MM.1S (cell line): ENCODE measurements around the gene AMZ2.
"Not testable (repeated sequence)": the region's sequence is repeated elsewhere in the genome, so short reads cannot be mapped to it uniquely, and the experiment has no call there.

Experiments used
- DNase-seq: peaks from one replicate; pipeline ENCODE4 v3.0.0-alpha.2; 2015
- H2AFZ ChIP-seq: fragments of 300-600 bp; sonication (generic); 2 replicates; pipeline ENCODE4 v1.6.0; 2016; ENCODE audit warnings: antibody characterized with exemption, low read length
- H3F3A ChIP-seq: fragments of 300-600 bp; sonication (generic); 2 replicates; pipeline ENCODE4 v1.6.1; 2016; ENCODE audit warnings: mild to moderate bottlenecking, antibody characterized with exemption, low read length, moderate library complexity, mixed read lengths; ENCODE audit not compliant: insufficient read depth
- H3K27ac ChIP-seq: fragments of 300-600 bp; sonication (generic); 2 replicates; pipeline ENCODE4 v1.5.1; 2016; ENCODE audit warnings: mild to moderate bottlenecking, low read length
- H3K27me3 ChIP-seq: fragments of 300-600 bp; sonication (generic); replicated peaks from 2 replicates; pipeline ENCODE4 v1.6.0; 2016; ENCODE audit warnings: low read length; ENCODE audit not compliant: insufficient read depth
- H3K36me3 ChIP-seq: fragments of 300-600 bp; sonication (generic); replicated peaks from 2 replicates; pipeline ENCODE4 v1.6.1; 2016; ENCODE audit warnings: mild to moderate bottlenecking, low read length, mixed read lengths; ENCODE audit not compliant: insufficient read depth
- H3K4me1 ChIP-seq: fragments of 300-600 bp; sonication (generic); 2 replicates; pipeline ENCODE4 v1.6.1; 2016; ENCODE audit warnings: low read length, mixed read lengths
- H3K4me2 ChIP-seq: fragments of 300-600 bp; sonication (generic); 2 replicates; pipeline ENCODE4 v1.6.0; 2016; ENCODE audit warnings: low read depth, low read length
- H3K4me3 ChIP-seq: fragments of 300-600 bp; sonication (generic); 2 replicates; pipeline ENCODE4 v1.5.1; 2016; ENCODE audit warnings: low read length, mixed read lengths
- H3K79me2 ChIP-seq: fragments of 300-600 bp; sonication (generic); 2 replicates; pipeline ENCODE4 v1.6.1; 2016; ENCODE audit warnings: mixed run types, low read length, mixed read lengths
- H3K9ac ChIP-seq: fragments of 300-600 bp; sonication (generic); 2 replicates; pipeline ENCODE4 v1.6.1; 2016; ENCODE audit warnings: low read length, mixed read lengths
- H3K9me2 ChIP-seq: fragments of 300-600 bp; sonication (generic); replicated peaks from 2 replicates; pipeline ENCODE4 v1.6.1; 2016; ENCODE audit warnings: mild to moderate bottlenecking, low read length, mixed read lengths; ENCODE audit not compliant: insufficient read depth
- H3K9me3 ChIP-seq: fragments of 300-600 bp; sonication (generic); replicated peaks from 2 replicates; pipeline ENCODE4 v1.6.1; 2016; ENCODE audit warnings: mild to moderate bottlenecking, low read length, mixed read lengths; ENCODE audit not compliant: insufficient read depth
- H4K20me1 ChIP-seq: fragments of 300-600 bp; sonication (generic); 2 replicates; pipeline ENCODE4 v1.6.1; 2016; ENCODE audit warnings: mild to moderate bottlenecking, low read length, moderate library complexity, mixed read lengths; ENCODE audit not compliant: insufficient read depth
- CTCF ChIP-seq: fragments of 300-600 bp; sonication (generic); IDR thresholded peaks from 2 replicates; pipeline ENCODE4 v1.5.1; 2016; ENCODE audit warnings: antibody characterized with exemption, low read length, mixed read lengths
- EZH2 ChIP-seq: fragments of 300-600 bp; sonication (generic); optimal IDR thresholded peaks from 2 replicates; pipeline ENCODE3; 2017; ENCODE audit warnings: low read depth, mild to moderate bottlenecking, antibody characterized with exemption, low read length, mixed read lengths
- EZH2phosphoT487 ChIP-seq: fragments of 300-600 bp; sonication (generic); IDR thresholded peaks from 2 replicates; pipeline ENCODE4 v1.6.1; 2018; ENCODE audit warnings: antibody characterized with exemption, low read length

AMZ2 gene

GRCh38 chr17:68234726-68235335, 13.0 kb upstream of the AMZ2 start:
- not testable (repeated sequence) for H3K9me3 ChIP-seq, H2AFZ ChIP-seq, H4K20me1 ChIP-seq, H3K27me3 ChIP-seq, H3K9me2 ChIP-seq, H3K4me3 ChIP-seq, H3K36me3 ChIP-seq, H3K79me2 ChIP-seq
- Histone ChIP-seq H3K27ac (peak overlapping the region; percentile 99), H3K9ac (peak overlapping the region; percentile 77), H3K4me1 (peaks cover 35% of the 10 kb centered on the region), H3F3A (peaks cover 45% of the 10 kb centered on the region), H3K4me2 (peak overlapping the region; percentile 71; the same call in 1 of the 2 replicates)
- DNase-seq = peak; percentile 94

GRCh38 chr17:68235336-68235791, 12.5 kb upstream of the AMZ2 start:
- H3K27ac ChIP-seq = peak overlapping the region; percentile 99

DNA sequence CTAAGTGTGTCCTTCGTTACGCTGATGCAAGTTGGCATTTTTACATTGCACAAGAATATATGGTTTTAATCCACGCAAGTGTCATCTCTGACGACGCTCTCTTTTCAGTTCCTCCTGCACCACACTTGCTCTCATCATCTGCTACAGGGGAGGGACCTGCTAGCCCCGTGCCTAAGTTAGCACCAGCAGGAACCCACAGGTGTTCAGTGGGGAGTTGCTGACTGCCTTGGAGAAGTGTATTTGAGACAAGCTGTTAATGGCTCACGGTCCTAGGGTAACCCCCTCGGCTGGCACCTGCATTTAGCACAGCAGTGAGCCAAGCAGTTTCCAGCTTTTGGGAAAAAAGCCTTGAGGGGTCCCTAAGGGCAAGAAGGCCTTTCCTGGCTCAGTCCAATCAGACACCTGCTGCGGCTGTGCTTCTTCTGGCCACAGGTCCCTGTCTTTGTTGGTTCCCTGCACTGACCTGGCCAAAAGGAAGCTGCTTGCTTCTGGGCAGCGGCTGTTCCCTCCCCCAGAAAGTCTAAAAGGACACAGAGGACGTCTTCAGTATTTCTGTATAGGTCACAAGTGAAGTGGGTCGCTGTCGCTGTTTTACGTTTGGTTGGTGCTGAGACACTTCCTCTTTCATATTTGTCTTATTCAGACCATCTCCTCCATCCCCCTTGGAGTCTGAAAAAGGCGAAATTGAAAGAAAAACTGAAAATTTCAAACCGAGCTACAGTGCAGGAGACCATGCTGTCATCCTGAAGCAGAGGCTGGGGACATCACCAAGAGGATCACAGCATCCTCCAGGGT, 10.3 kb upstream of the AMZ2 start:
- not testable (repeated sequence) for H4K20me1 ChIP-seq, H3K27me3 ChIP-seq, H3K79me2 ChIP-seq, H2AFZ ChIP-seq, H3K9me3 ChIP-seq, H3K9me2 ChIP-seq, H3K36me3 ChIP-seq
- H3K4me1 ChIP-seq = peaks cover 41% of the 10 kb centered on the region
- H3F3A ChIP-seq = peaks cover 45% of the 10 kb centered on the region
- peak overlapping the region; percentile 98 for H3K9ac ChIP-seq
- H3K4me3 ChIP-seq = peak overlapping the region; percentile 67
- H3K27ac ChIP-seq = peak overlapping the region; percentile 100
- DNase-seq = peak; percentile 91
- peak overlapping the region; percentile 94 for H3K4me2 ChIP-seq

More at GRCh38 chr17:68235336-68235791, 12.5 kb upstream of the AMZ2 start:
- not testable (repeated sequence) for H4K20me1 ChIP-seq, H3K36me3 ChIP-seq, H3K79me2 ChIP-seq, DNase-seq, H2AFZ ChIP-seq, H3K9me3 ChIP-seq, H3K27me3 ChIP-seq, H3K9me2 ChIP-seq
- peak overlapping the region; percentile 71 for H3K4me2 ChIP-seq
- 0 out of 2 replicates have a peak overlapping the region, but pooled peaks have one; percentile 10 for H3K4me3 ChIP-seq
- peaks cover 45% of the 10 kb centered on the region for H3F3A ChIP-seq
- peak overlapping the region; percentile 77 for H3K9ac ChIP-seq
- H3K4me1 ChIP-seq = peaks cover 40% of the 10 kb centered on the region

- H3K27ac ChIP-seq = peak overlapping the region; percentile 100
- TF ChIP-seq CTCF = no peak
- no peak for TF ChIP-seq EZH2phosphoT487
- no peak for TF ChIP-seq EZH2
- peak overlapping the region; percentile 94 for H3K4me2 ChIP-seq
These were observed 9.5 kb upstream of the AMZ2 start for GRCh38 chr17:68238164-68238870.

More at GRCh38 chr17:68238164-68238870, 9.5 kb upstream of the AMZ2 start:
- Histone ChIP-seq H4K20me1 (no peaks in the 10 kb centered on the region), H3K4me3 (peak overlapping the region; percentile 67), H3K27me3 (no peaks in the 10 kb centered on the region), H3K4me1 (peaks cover 41% of the 10 kb centered on the region), H2AFZ (peak overlapping the region; percentile 54; the same call in 1 of the 2 replicates), H3F3A (peaks cover 45% of the 10 kb centered on the region), H3K36me3 (no peaks in the 10 kb centered on the region), H3K9ac (peak overlapping the region; percentile 98), H3K79me2 (peaks cover 8% of the 10 kb centered on the region; the same call in 1 of the 2 replicates), H3K9me3 (no peaks in the 10 kb centered on the region), H3K9me2 (no peaks in the 10 kb centered on the region)
- peak; percentile 23 for DNase-seq
